Heart right ventricle (tissue), 16 donors: ENCODE results near the gene CWF19L2. TPM values are rescaled to one million over a fixed set of nuclear protein-coding genes. Genes with fewer than 3 reads are reported as not detected.
"Not testable (repeated sequence)": the region's sequence is repeated elsewhere in the genome, so short reads cannot be mapped to it uniquely, and the experiment has no call there.

Experiments used
- ATAC-seq, 8 donors: fragments of 200-7000 bp; cut with Tn5 transposase; one replicate each; pipeline ENCODE4 v1.9.1; 2020; ENCODE audit warnings: mild to moderate bottlenecking in 8 of 8, moderate library complexity in 8 of 8, moderate number of reproducible peaks in 1 of 8
- DNase-seq, 2 donors: peaks; one replicate each; pipeline ENCODE4 v3.0.0-alpha.2; 2020
- H3K27ac ChIP-seq, 10 donors: fragments of 200-600 bp; sonication (generic) in 2 of 10; one replicate each; pipeline versions ENCODE4 v1.5.0 to v1.8.0; 2020 to 2022; ENCODE audit warnings: mild to moderate bottlenecking in 3 of 10
- H3K27me3 ChIP-seq, 7 donors: fragments of 200-600 bp; one replicate each; pipeline ENCODE4 v1.8.0; 2021 to 2022; ENCODE audit warnings: mild to moderate bottlenecking in 2 of 7
- H3K36me3 ChIP-seq, 9 donors: fragments of 200-600 bp; sonication (generic) in 1 of 9; one replicate each; pipeline versions ENCODE4 v1.5.0 to v1.8.0; 2020 to 2022; ENCODE audit warnings: mild to moderate bottlenecking in 2 of 9
- H3K4me1 ChIP-seq, 9 donors: fragments of 200-600 bp; sonication (generic) in 1 of 9; one replicate each; pipeline versions ENCODE4 v1.5.0 to v1.8.0; 2020 to 2022; ENCODE audit warnings: mild to moderate bottlenecking in 4 of 9
- H3K4me3 ChIP-seq, 10 donors: fragments of 200-600 bp; sonication (generic) in 2 of 10; one replicate each; pipeline versions ENCODE4 v1.5.0 to v1.8.0; 2020 to 2022; ENCODE audit warnings: mild to moderate bottlenecking in 7 of 10, moderate library complexity in 2 of 10
- H3K9me3 ChIP-seq, 11 donors: fragments of 200-600 bp in 10 of 11; sonication (generic) in 2 of 11; one replicate each; pipeline versions ENCODE4 v1.5.0 to v1.8.0; 2013 to 2022; ENCODE audit warnings: mild to moderate bottlenecking in 2 of 11, control low read depth in 1 of 11, moderate library complexity in 1 of 11
- CTCF ChIP-seq, 9 donors: fragments of 200-600 bp; sonication (generic) in 2 of 9; IDR thresholded peaks; one replicate each; pipeline versions ENCODE4 v1.5.0 to v1.8.0; 2021 to 2022; ENCODE audit warnings: antibody characterized with exemption in 9 of 9, mild to moderate bottlenecking in 5 of 9, moderate library complexity in 1 of 9
- WGBS, 2 donors: extraction: QIAGEN DNeasy Blood & Tissue Kit; methylation state at CpG; one replicate each; pipeline ENCODE4 v1.1.7; 2013; ENCODE audit warnings: inconsistent platforms in 1 of 2; 5-methylcytosine and 5-hydroxymethylcytosine counted together
- intact Hi-C, 10 donors: fragments of 100-400 bp; cut with DNase I; formaldehyde crosslinking; loops; one replicate each; pipeline versions ENCODE4 v1.11.1 to v1.14.2; 2022
- polyA plus RNA-seq, 2 donors: library from polyadenylated mRNA; stranded (reverse); fragments of 200-250 nt; gene quantifications; one replicate each; pipeline ENCODE4 v1.2.3, GENCODE V29; 2013
- total RNA-seq, 10 donors: library from RNA; stranded (reverse); fragmentation: NEBNext Ultra II Directional in 3 of 10; extraction: Animal tissue kit (Norgen Biotek cat#: 25700) in 3 of 10; gene quantifications; one replicate each; pipeline versions ENCODE4 v1.2.1 to v1.2.4, GENCODE V29; 2021 to 2023
- donor health status: Arrhythmogenic right ventricular cardiomyopathy.
- donor health status: ischemic (EF 13 %, LVEDD 7.1; RV severe dilation, severe dysfunction).
- donor health status: healthy with polysubstance abuse.
- donor health status: DM: no; HTN: yes; CAD: no.
- donor health status: DM: no; HTN: no; CAD: no.
- donor health status: ischemic (EF 25% LVEDD 6.9; RV normal size, moderate dysfunction).
- donor health status: ischemic (EF 25% LVEDD 5.7; RV mildly dilated, moderate dysfunction).
- donor health status: healthy.
- donor health status: DM: yes; HTN: yes; CAD: no.
- donor health status: Ischemic cardiomyopathy.
- donor health status: ischemic (EF 35%, LVEDD 5.7; RV mildly dilated, moderate dysfunction).
- donor health status: nonischemic (EF 11% LVEDD 7.7; RV severe dilation, severe dysfunction).
- donor health status: DM: yes; HTN: yes; CAD: no.
- donor health status: PGD.
- donor health status: ischemic (EF 29% LVEDD 5.4; RV normal size, mild dysfunction).
- donor health status: nonischemic (EF 23%, LVEDD 6.1; RV moderate dilation, normal function).

Gene CWF19L2
- total and polyA plus RNA-seq, 12 donors = 3.1 to 11.7 (median 8.0) TPM

GRCh38 chr11:107468596-107468995, 11.0 kb upstream of the CWF19L2 start:
- 44 to 49% methylated on average over 3 of the region's 3 CpGs for WGBS, 2 donors
- intact Hi-C loops = loop anchor here in 1 of 10 donors (5.0 kb wide), 1 partner anchor 156 kb away; no protein-coding TSS in a partner anchor

GRCh38 chr11:107467696-107468095, 10.1 kb upstream of the CWF19L2 start:
- WGBS, 2 donors = 72 to 82% methylated on average over 1 of the region's 1 CpG
- H3K9me3 ChIP-seq = peaks cover 0 to 6% (median 0%) of the 10 kb centered on the region in 11 donors
- TF ChIP-seq CTCF (IDR thresholded peaks at IDR 0.05) = no peak
- peaks cover 0 to 27% (median 21%) of the 10 kb centered on the region in 7 donors for H3K27me3 ChIP-seq
- no peak overlapping the region for H3K4me3 ChIP-seq
- no peaks in the 10 kb centered on the region for H3K4me1 ChIP-seq
- no peaks in the 10 kb centered on the region for H3K36me3 ChIP-seq
- ATAC-seq = no peak
- no peak overlapping the region for H3K27ac ChIP-seq
- intact Hi-C loops = loop anchor here in 1 of 10 donors (5.0 kb wide), 1 partner anchor 155 kb away; no protein-coding TSS in a partner anchor
- DNase-seq = no peak

More at GRCh38 chr11:107468596-107468995, 11.0 kb upstream of the CWF19L2 start:
- Histone ChIP-seq H3K27me3 (peaks cover 0 to 27% (median 21%) of the 10 kb centered on the region in 7 donors), H3K4me3 (no peak overlapping the region), H3K9me3 (peaks cover 0 to 2% (median 0%) of the 10 kb centered on the region in 11 donors), H3K4me1 (no peaks in the 10 kb centered on the region), H3K27ac (no peak overlapping the region), H3K36me3 (no peaks in the 10 kb centered on the region)
- no peak for DNase-seq
- TF ChIP-seq CTCF (IDR thresholded peaks at IDR 0.05) = no peak
- no peak for ATAC-seq

- 78 to 82% methylated on average over 10 of the region's 10 CpGs for WGBS, 2 donors
- H3K27me3 ChIP-seq = peaks cover 0 to 27% (median 18%) of the 10 kb centered on the region in 7 donors
- not testable (repeated sequence) for DNase-seq, H3K4me1 ChIP-seq, H3K36me3 ChIP-seq, H3K4me3 ChIP-seq, H3K9me3 ChIP-seq, ATAC-seq, H3K27ac ChIP-seq
- intact Hi-C loops = loop anchor here in 1 of 10 donors (5.0 kb wide), 1 partner anchor 154 kb away; no protein-coding TSS in a partner anchor
Measured at GRCh38 chr11:107466275-107466866, 8.7 kb upstream of the CWF19L2 start.

GRCh38 chr11:107457205-107457557, 444 bp downstream of the CWF19L2 start:
- no peaks in the 10 kb centered on the region for H3K9me3 ChIP-seq
- 1% methylated on average over 6 of the region's 6 CpGs for WGBS, 2 donors
- ATAC-seq (peak in 5 of 8 donors; percentile 17 to 37 (median 27)), DNase-seq (no peak)
- H3K27me3 ChIP-seq = no peaks in the 10 kb centered on the region
- H3K4me1 ChIP-seq = peaks cover 5 to 21% (median 18%) of the 10 kb centered on the region in 9 donors
- intact Hi-C loops = loop anchor here in 1 of 10 donors (10.0 kb wide), 1 partner anchor 108 kb away; the partner anchor contains the start of gene ALKBH8
- H3K4me3 ChIP-seq = peak overlapping the region; percentile 46 to 96 (median 76)
- H3K27ac ChIP-seq = peak overlapping the region in 9 of 10 donors; percentile 4 to 85 (median 79)
- TF ChIP-seq CTCF (IDR thresholded peaks at IDR 0.05) = no peak
- peaks cover 0 to 36% (median 15%) of the 10 kb centered on the region in 9 donors for H3K36me3 ChIP-seq
